Chondrocyte (in vitro differentiated cells): ENCODE data around the gene USF2. TPM values are rescaled to one million over a fixed set of nuclear protein-coding genes. Genes with fewer than 3 reads are reported as not detected.

ENCODE experiments used
- DNase-seq: peaks from one replicate; pipeline ENCODE4 v3.0.0; 2021; ENCODE audit warnings: mixed read lengths, low spot score
- H3K27ac Mint-ChIP-seq: one replicate; pipeline ENCODE4 v1.8.0; 2021; ENCODE audit warnings: mild to moderate bottlenecking, moderate library complexity, mixed read lengths; ENCODE audit not compliant: unreplicated experiment
- H3K27me3 Mint-ChIP-seq: 2 replicates; pipeline ENCODE4 v1.8.0; 2021; ENCODE audit warnings: low read depth, mixed read lengths
- H3K36me3 Mint-ChIP-seq: 2 replicates; pipeline ENCODE4 v1.8.0; 2021; ENCODE audit warnings: low read depth, mixed read lengths
- H3K4me1 Mint-ChIP-seq: 2 replicates; pipeline ENCODE4 v1.8.0; 2021; ENCODE audit warnings: low read depth, mild to moderate bottlenecking, mixed read lengths
- H3K4me3 Mint-ChIP-seq: one replicate; pipeline ENCODE4 v1.8.0; 2021; ENCODE audit warnings: mild to moderate bottlenecking, moderate library complexity, mixed read lengths; ENCODE audit not compliant: unreplicated experiment
- H3K9me3 Mint-ChIP-seq: 2 replicates; pipeline ENCODE4 v1.8.0; 2021; ENCODE audit warnings: low read depth, mixed read lengths
- total RNA-seq: library from RNA; stranded (reverse); gene quantifications from 3 replicates; pipeline ENCODE4 v1.2.1, GENCODE V29; 2021
- TF ChIP-seq, protein P1 (sequence below): fragments of 200-600 bp; sonication (generic); IDR thresholded peaks from 2 replicates; pipeline ENCODE4 v1.5.0; 2021; ENCODE audit warnings: antibody characterized with exemption, mild to moderate bottlenecking, moderate library complexity

The USF2 gene
- total RNA-seq, 1 donor from 2014 or later: 86.1 TPM

DNA sequence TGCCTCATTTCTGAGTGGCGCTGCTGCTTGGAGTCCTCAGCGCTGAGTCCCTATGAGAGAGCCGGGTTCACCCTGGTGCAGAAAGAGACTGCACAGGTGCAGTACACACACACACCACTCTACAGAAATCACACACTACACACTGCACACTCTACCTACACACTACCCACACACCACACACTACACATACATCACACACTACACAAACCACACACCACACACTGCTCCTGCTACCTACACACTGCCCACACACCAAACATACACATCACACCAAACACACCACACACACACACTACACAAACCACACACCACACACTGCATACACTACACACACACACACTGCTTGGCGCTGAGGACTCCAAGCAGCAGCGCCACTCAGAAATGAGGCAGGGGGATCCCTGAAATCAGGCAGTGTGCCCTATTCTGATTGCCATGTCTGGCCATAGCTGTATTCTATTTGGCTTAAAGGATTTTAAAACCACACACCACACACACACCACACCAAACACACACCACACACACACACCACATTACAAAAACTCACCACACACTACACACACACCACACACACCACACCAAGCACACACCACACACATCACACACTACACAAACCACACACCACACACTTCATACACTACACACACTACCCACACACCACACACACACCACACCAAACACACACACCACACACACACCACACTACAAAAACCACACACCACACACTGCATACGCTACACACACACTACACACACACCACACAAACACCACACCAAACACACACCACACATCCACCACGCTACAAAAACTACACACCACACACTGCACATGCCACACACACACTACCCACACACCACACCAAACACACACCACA lies 28.1 kb downstream of the USF2 start:
- TF ChIP-seq, protein P1, sequence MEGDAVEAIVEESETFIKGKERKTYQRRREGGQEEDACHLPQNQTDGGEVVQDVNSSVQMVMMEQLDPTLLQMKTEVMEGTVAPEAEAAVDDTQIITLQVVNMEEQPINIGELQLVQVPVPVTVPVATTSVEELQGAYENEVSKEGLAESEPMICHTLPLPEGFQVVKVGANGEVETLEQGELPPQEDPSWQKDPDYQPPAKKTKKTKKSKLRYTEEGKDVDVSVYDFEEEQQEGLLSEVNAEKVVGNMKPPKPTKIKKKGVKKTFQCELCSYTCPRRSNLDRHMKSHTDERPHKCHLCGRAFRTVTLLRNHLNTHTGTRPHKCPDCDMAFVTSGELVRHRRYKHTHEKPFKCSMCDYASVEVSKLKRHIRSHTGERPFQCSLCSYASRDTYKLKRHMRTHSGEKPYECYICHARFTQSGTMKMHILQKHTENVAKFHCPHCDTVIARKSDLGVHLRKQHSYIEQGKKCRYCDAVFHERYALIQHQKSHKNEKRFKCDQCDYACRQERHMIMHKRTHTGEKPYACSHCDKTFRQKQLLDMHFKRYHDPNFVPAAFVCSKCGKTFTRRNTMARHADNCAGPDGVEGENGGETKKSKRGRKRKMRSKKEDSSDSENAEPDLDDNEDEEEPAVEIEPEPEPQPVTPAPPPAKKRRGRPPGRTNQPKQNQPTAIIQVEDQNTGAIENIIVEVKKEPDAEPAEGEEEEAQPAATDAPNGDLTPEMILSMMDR: no peak
- Mint-ChIP-seq H3K4me1 (no peaks in the 10 kb centered on the region), H3K36me3 (no peaks in the 10 kb centered on the region), H3K9me3 (no peaks in the 10 kb centered on the region), H3K27me3 (peaks cover 22% of the 10 kb centered on the region), H3K4me3 (no peak overlapping the region), H3K27ac (no peak overlapping the region)
- no peak for DNase-seq

DNA sequence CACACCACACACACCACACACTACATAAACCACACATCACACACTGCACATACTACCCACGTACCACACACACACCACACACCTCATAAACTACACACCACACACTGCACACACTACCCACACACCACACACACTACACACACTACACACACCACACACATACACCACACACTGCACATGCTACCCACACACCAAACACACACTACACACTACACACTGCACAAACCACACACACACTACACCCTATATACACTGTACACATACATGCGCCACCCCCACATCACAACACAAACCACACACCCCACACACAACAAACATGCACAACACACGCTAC lies 28.7 kb downstream of the USF2 start:
- H3K4me3 Mint-ChIP-seq: no peak overlapping the region
- H3K36me3 Mint-ChIP-seq: no peaks in the 10 kb centered on the region
- H3K27ac Mint-ChIP-seq: no peak overlapping the region
- no peaks in the 10 kb centered on the region for H3K9me3 Mint-ChIP-seq
- DNase-seq: no peak
- TF ChIP-seq, protein P1: no peak
- no peaks in the 10 kb centered on the region for H3K4me1 Mint-ChIP-seq
- H3K27me3 Mint-ChIP-seq: peaks cover 17% of the 10 kb centered on the region

DNA sequence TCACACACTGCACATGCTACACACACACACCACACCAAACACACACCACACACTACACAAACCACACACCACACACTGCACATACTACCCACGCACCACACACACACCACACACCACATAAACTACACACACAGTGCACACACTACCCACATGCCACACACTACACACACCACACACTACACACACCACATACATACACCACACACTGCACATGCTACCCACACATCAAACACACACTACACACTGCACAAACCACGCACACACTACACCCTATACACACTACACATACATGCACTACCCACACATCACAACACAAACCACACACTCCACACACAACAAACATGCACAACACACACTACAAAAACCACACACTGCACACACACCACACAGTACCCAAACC lies 29.2 kb downstream of the USF2 start:
- Mint-ChIP-seq H3K4me3 (no peak overlapping the region), H3K27ac (no peak overlapping the region), H3K4me1 (no peaks in the 10 kb centered on the region), H3K27me3 (peaks cover 12% of the 10 kb centered on the region), H3K9me3 (no peaks in the 10 kb centered on the region), H3K36me3 (no peaks in the 10 kb centered on the region)
- DNase-seq: no peak
- TF ChIP-seq, protein P1: no peak

DNA sequence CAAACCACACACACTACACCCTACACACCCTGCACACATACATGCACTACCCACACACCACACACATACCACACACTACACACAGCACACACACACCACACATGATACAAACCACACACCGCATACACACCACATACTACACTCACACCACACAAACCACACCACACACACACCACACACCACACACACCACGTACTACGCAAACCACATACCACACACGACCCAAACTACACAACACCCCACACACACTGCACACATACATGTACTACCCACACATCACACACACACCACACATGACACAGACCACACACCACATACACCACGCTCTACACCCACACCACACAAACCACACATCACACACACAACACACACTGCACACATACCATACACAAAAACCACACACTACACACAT lies 29.8 kb downstream of the USF2 start:
- no peaks in the 10 kb centered on the region for H3K9me3 Mint-ChIP-seq
- H3K4me1 Mint-ChIP-seq: no peaks in the 10 kb centered on the region
- peaks cover 7% of the 10 kb centered on the region for H3K27me3 Mint-ChIP-seq
- H3K4me3 Mint-ChIP-seq: no peak overlapping the region
- H3K36me3 Mint-ChIP-seq: no peaks in the 10 kb centered on the region
- H3K27ac Mint-ChIP-seq: no peak overlapping the region
- no peak for DNase-seq
- TF ChIP-seq, protein P1: no peak

DNA sequence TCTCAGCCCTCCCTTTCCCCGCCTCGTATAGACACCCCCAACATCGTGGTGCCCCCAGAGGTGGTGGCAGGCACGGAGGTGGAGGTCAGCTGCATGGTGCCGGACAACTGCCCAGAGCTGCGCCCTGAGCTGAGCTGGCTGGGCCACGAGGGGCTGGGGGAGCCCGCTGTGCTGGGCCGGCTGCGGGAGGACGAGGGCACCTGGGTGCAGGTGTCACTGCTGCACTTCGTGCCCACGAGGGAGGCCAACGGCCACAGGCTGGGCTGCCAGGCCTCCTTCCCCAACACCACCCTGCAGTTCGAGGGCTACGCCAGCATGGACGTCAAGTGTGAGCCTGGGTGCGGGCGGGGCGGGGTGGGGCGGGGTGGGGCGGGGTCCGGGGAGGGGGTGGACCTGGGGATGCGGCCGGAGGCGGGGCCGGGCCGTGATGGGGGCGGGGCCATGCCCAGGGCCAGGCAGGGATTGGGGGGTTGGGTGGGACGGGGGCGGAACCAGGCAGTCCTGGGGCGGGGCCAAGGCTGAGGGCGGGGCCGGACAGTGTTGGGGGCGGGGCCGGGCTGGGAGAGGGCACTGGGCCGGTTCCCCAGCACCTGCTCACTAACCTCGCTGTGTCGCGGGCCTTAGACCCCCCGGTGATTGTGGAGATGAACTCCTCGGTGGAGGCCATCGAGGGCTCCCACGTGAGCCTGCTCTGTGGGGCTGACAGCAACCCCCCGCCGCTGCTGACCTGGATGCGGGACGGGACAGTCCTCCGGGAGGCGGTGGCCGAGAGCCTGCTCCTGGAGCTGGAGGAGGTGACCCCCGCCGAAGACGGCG lies 31.0 kb downstream of the USF2 start:
- DNase-seq: no peak
- no peaks in the 10 kb centered on the region for H3K9me3 Mint-ChIP-seq
- TF ChIP-seq, protein P1: no peak
- no peak overlapping the region for H3K4me3 Mint-ChIP-seq
- peaks cover 6% of the 10 kb centered on the region for H3K27me3 Mint-ChIP-seq
- no peaks in the 10 kb centered on the region for H3K4me1 Mint-ChIP-seq
- no peak overlapping the region for H3K27ac Mint-ChIP-seq
- H3K36me3 Mint-ChIP-seq: no peaks in the 10 kb centered on the region
